ENCODE results near the gene NR2C1.

- no peak for TF ChIP-seq CTCF (conservative IDR thresholded peaks at IDR 0.05 in 1 of 2, IDR thresholded peaks at IDR 0.05 in 1 of 2; ENCODE audit: extremely low read depth in 1 of 2, insufficient read depth in 1 of 2, low read depth in 1 of 2, low read length in 2 of 2)
- TF ChIP-seq EZH2 (IDR thresholded peaks at IDR 0.05; ENCODE audit: borderline replicate concordance, low read length) = no peak
Measured at GRCh38 chr12:95055057-95055456, 18.4 kb downstream of the NR2C1 start.

Data from mammary epithelial cell (primary cell).